ENCODE measurements around the gene NUDT3.

The NUDT3 gene

GRCh38 chr6:34237722-34238584, 154.5 kb downstream of the NUDT3 start:
- Histone ChIP-seq H3K4me3 (ENCODE audit: low read depth, low read length) (peak overlapping the region; percentile 95), H3K27me3 (ENCODE audit: insufficient read depth, low read length) (no peaks in the 10 kb centered on the region), H3K79me2 (ENCODE audit: control insufficient read depth, insufficient read depth, low read length, unreplicated experiment) (peaks cover 49% of the 10 kb centered on the region), H2AFZ (ENCODE audit: low read length, unreplicated experiment) (peak overlapping the region; percentile 37), H3K36me3 (ENCODE audit: insufficient read depth, low read length) (peaks cover 14% of the 10 kb centered on the region; the same call in 1 of the 2 replicates), H3K27ac (ENCODE audit: low read depth, low read length) (peak overlapping the region; percentile 60), H3K4me1 (ENCODE audit: control insufficient read depth, insufficient read depth, low read length, unreplicated experiment) (peaks cover 50% of the 10 kb centered on the region)

GRCh38 chr6:34237316-34237721, 155.2 kb downstream of the NUDT3 start:
- Histone ChIP-seq H3K27me3 (ENCODE audit: insufficient read depth, low read length) (no peaks in the 10 kb centered on the region), H2AFZ (ENCODE audit: low read length, unreplicated experiment) (peak overlapping the region; percentile 37), H3K4me1 (ENCODE audit: control insufficient read depth, insufficient read depth, low read length, unreplicated experiment) (peaks cover 43% of the 10 kb centered on the region), H3K79me2 (ENCODE audit: control insufficient read depth, insufficient read depth, low read length, unreplicated experiment) (peaks cover 49% of the 10 kb centered on the region), H3K27ac (ENCODE audit: low read depth, low read length) (peak overlapping the region; percentile 60), H3K36me3 (ENCODE audit: insufficient read depth, low read length) (peaks cover 14% of the 10 kb centered on the region; the same call in 1 of the 2 replicates), H3K4me3 (ENCODE audit: low read depth, low read length) (peak overlapping the region; percentile 95)

- peak within 1 kb of the TSS; percentile 37 for H2AFZ ChIP-seq (ENCODE audit: low read length, unreplicated experiment)
- peaks cover 46% of the 10 kb centered on the region for H3K79me2 ChIP-seq (ENCODE audit: control insufficient read depth, insufficient read depth, low read length, unreplicated experiment)
- no peaks in the 10 kb centered on the region for H3K27me3 ChIP-seq (ENCODE audit: insufficient read depth, low read length)
- peaks cover 37% of the 10 kb centered on the region for H3K4me1 ChIP-seq (ENCODE audit: control insufficient read depth, insufficient read depth, low read length, unreplicated experiment)
- peak within 1 kb of the TSS; percentile 95 for H3K4me3 ChIP-seq (ENCODE audit: low read depth, low read length)
- peak within 1 kb of the TSS; percentile 60 for H3K27ac ChIP-seq (ENCODE audit: low read depth, low read length)
- H3K36me3 ChIP-seq (ENCODE audit: insufficient read depth, low read length), result peaks cover 8% of the 10 kb centered on the region; the same call in 1 of the 2 replicates
These were observed 155.8 kb downstream of the NUDT3 start, which contains the start of gene HMGA1 for GRCh38 chr6:34236443-34237315. Gene HMGA1 (plus strand): TSS chr6:34236873. CDS start chr6:34240781, 3,908 bp downstream.

GRCh38 chr6:34236131-34236442, 156.4 kb downstream of the NUDT3 start:
- H3K4me3 ChIP-seq (ENCODE audit: low read depth, low read length), result peak overlapping the region; percentile 82
- peaks cover 3% of the 10 kb centered on the region; the same call in 1 of the 2 replicates for H3K36me3 ChIP-seq (ENCODE audit: insufficient read depth, low read length)
- no peak overlapping the region for H2AFZ ChIP-seq (ENCODE audit: low read length, unreplicated experiment)
- no peaks in the 10 kb centered on the region for H3K27me3 ChIP-seq (ENCODE audit: insufficient read depth, low read length)
- H3K79me2 ChIP-seq (ENCODE audit: control insufficient read depth, insufficient read depth, low read length, unreplicated experiment), result peaks cover 40% of the 10 kb centered on the region
- H3K4me1 ChIP-seq (ENCODE audit: control insufficient read depth, insufficient read depth, low read length, unreplicated experiment), result peaks cover 31% of the 10 kb centered on the region
- no peak overlapping the region for H3K27ac ChIP-seq (ENCODE audit: low read depth, low read length)

GRCh38 chr6:34235307-34236130, 156.9 kb downstream of the NUDT3 start:
- Histone ChIP-seq H3K79me2 (ENCODE audit: control insufficient read depth, insufficient read depth, low read length, unreplicated experiment) (peaks cover 34% of the 10 kb centered on the region), H3K36me3 (ENCODE audit: insufficient read depth, low read length) (no peaks in the 10 kb centered on the region), H3K4me3 (ENCODE audit: low read depth, low read length) (peak overlapping the region; percentile 82), H3K27ac (ENCODE audit: low read depth, low read length) (no peak overlapping the region), H3K27me3 (ENCODE audit: insufficient read depth, low read length) (no peaks in the 10 kb centered on the region), H2AFZ (ENCODE audit: low read length, unreplicated experiment) (no peak overlapping the region), H3K4me1 (ENCODE audit: control insufficient read depth, insufficient read depth, low read length, unreplicated experiment) (peaks cover 27% of the 10 kb centered on the region)

- Histone ChIP-seq H3K4me1 (ENCODE audit: control insufficient read depth, insufficient read depth, low read length, unreplicated experiment) (peaks cover 20% of the 10 kb centered on the region), H2AFZ (ENCODE audit: low read length, unreplicated experiment) (no peak overlapping the region), H3K27me3 (ENCODE audit: insufficient read depth, low read length) (no peaks in the 10 kb centered on the region), H3K4me3 (ENCODE audit: low read depth, low read length) (no peak overlapping the region), H3K79me2 (ENCODE audit: control insufficient read depth, insufficient read depth, low read length, unreplicated experiment) (peaks cover 27% of the 10 kb centered on the region), H3K36me3 (ENCODE audit: insufficient read depth, low read length) (no peaks in the 10 kb centered on the region), H3K27ac (ENCODE audit: low read depth, low read length) (no peak overlapping the region)
These were observed 157.7 kb downstream of the NUDT3 start for GRCh38 chr6:34234667-34235306.

- Histone ChIP-seq H2AFZ (ENCODE audit: low read length, unreplicated experiment) (no peak overlapping the region), H3K4me3 (ENCODE audit: low read depth, low read length) (no peak overlapping the region), H3K27me3 (ENCODE audit: insufficient read depth, low read length) (no peaks in the 10 kb centered on the region), H3K36me3 (ENCODE audit: insufficient read depth, low read length) (no peaks in the 10 kb centered on the region), H3K27ac (ENCODE audit: low read depth, low read length) (no peak overlapping the region), H3K4me1 (ENCODE audit: control insufficient read depth, insufficient read depth, low read length, unreplicated experiment) (peaks cover 11% of the 10 kb centered on the region), H3K79me2 (ENCODE audit: control insufficient read depth, insufficient read depth, low read length, unreplicated experiment) (peaks cover 18% of the 10 kb centered on the region)
These were observed 158.6 kb downstream of the NUDT3 start for GRCh38 chr6:34233867-34234266.

GRCh38 chr6:34232901-34233300, 159.6 kb downstream of the NUDT3 start:
- H3K79me2 ChIP-seq (ENCODE audit: control insufficient read depth, insufficient read depth, low read length, unreplicated experiment), result peaks cover 8% of the 10 kb centered on the region
- H3K27ac ChIP-seq (ENCODE audit: low read depth, low read length), result no peak overlapping the region
- H3K4me3 ChIP-seq (ENCODE audit: low read depth, low read length), result no peak overlapping the region
- peaks cover 16% of the 10 kb centered on the region for H3K4me1 ChIP-seq (ENCODE audit: control insufficient read depth, insufficient read depth, low read length, unreplicated experiment)
- no peak overlapping the region for H2AFZ ChIP-seq (ENCODE audit: low read length, unreplicated experiment)
- H3K36me3 ChIP-seq (ENCODE audit: insufficient read depth, low read length), result no peaks in the 10 kb centered on the region
- no peaks in the 10 kb centered on the region for H3K27me3 ChIP-seq (ENCODE audit: insufficient read depth, low read length)

- Histone ChIP-seq H3K27me3 (ENCODE audit: insufficient read depth, low read length) (no peaks in the 10 kb centered on the region), H3K36me3 (ENCODE audit: insufficient read depth, low read length) (no peaks in the 10 kb centered on the region), H3K4me3 (ENCODE audit: low read depth, low read length) (no peak overlapping the region), H3K4me1 (ENCODE audit: control insufficient read depth, insufficient read depth, low read length, unreplicated experiment) (peaks cover 17% of the 10 kb centered on the region), H3K27ac (ENCODE audit: low read depth, low read length) (no peak overlapping the region), H2AFZ (ENCODE audit: low read length, unreplicated experiment) (no peak overlapping the region), H3K79me2 (ENCODE audit: control insufficient read depth, insufficient read depth, low read length, unreplicated experiment) (no peaks in the 10 kb centered on the region)
These were observed 160.7 kb downstream of the NUDT3 start for GRCh38 chr6:34231566-34232336.
